Keratinocyte (primary cell): ENCODE measurements around the gene LIN52. TPM values are rescaled to one million over a fixed set of nuclear protein-coding genes. Genes with fewer than 3 reads are reported as not detected.

Experiments
- DNase-seq: peaks from one replicate; pipeline ENCODE4 v3.0.0-alpha.2; 2011; ENCODE audit warnings: low read depth, missing footprints, low spot score
- FAIRE-seq: peaks from 2 replicates; lab custom pipeline; 2011; peaks lifted over from hg19 to GRCh38; lab: Jason Lieb, UNC
- H2AFZ ChIP-seq: 2 replicates; pipeline ENCODE4 v1.6.0; 2012; ENCODE audit warnings: low read length, control low read depth, inconsistent platforms; ENCODE audit not compliant: control insufficient read depth
- H3K27ac ChIP-seq: 2 replicates; pipeline ENCODE4 v1.5.1; 2011; ENCODE audit warnings: low read length; ENCODE audit not compliant: control insufficient read depth, insufficient read depth
- H3K27me3 ChIP-seq: 3 replicates; pipeline ENCODE4 v1.6.0; 2011; ENCODE audit warnings: low read length; ENCODE audit not compliant: control insufficient read depth, insufficient read depth; ENCODE audit errors: extremely low read depth
- H3K36me3 ChIP-seq, 2 experiments: 2 replicates in 1 of 2; 3 replicates in 1 of 2; pipeline ENCODE4 v1.5.1; 2011; ENCODE audit warnings: low read length in 2 of 2, mild to moderate bottlenecking in 1 of 2; ENCODE audit not compliant: control insufficient read depth in 2 of 2, insufficient read depth in 2 of 2; ENCODE audit errors: extremely low read depth in 1 of 2
- H3K4me1 ChIP-seq: 3 replicates; pipeline ENCODE4 v1.5.1; 2011; ENCODE audit warnings: low read length; ENCODE audit not compliant: control insufficient read depth, insufficient read depth; ENCODE audit errors: extremely low read depth
- H3K4me2 ChIP-seq: 3 replicates; pipeline ENCODE4 v1.6.0; 2011; ENCODE audit warnings: low read depth, low read length; ENCODE audit not compliant: control insufficient read depth, insufficient read depth; ENCODE audit errors: extremely low read depth
- H3K4me3 ChIP-seq, 3 experiments: fragments of 200-600 bp in 1 of 3; sonication (generic) in 1 of 3; 2 replicates in 2 of 3; 3 replicates in 1 of 3; pipeline ENCODE4 v1.5.1; 2011 to 2016; ENCODE audit warnings: low read length in 3 of 3, mild to moderate bottlenecking in 3 of 3, control low read depth in 2 of 3, inconsistent platforms in 1 of 3, low read depth in 1 of 3, mixed read lengths in 1 of 3, mixed run types in 1 of 3, moderate library complexity in 1 of 3; ENCODE audit not compliant: control insufficient read depth in 2 of 3, insufficient read depth in 2 of 3; ENCODE audit errors: extremely low read depth in 1 of 3
- H3K79me2 ChIP-seq: 2 replicates; pipeline ENCODE4 v1.6.0; 2012; ENCODE audit warnings: low read length; ENCODE audit not compliant: control insufficient read depth, insufficient read depth
- H3K9ac ChIP-seq: 3 replicates; pipeline ENCODE4 v1.6.0; 2011; ENCODE audit warnings: low read length; ENCODE audit not compliant: control insufficient read depth, insufficient read depth; ENCODE audit errors: extremely low read depth
- H3K9me1 ChIP-seq: 3 replicates; pipeline ENCODE4 v1.6.0; 2011; ENCODE audit warnings: low read length; ENCODE audit not compliant: control insufficient read depth, insufficient read depth; ENCODE audit errors: extremely low read depth
- H3K9me3 ChIP-seq: 2 replicates; pipeline ENCODE4 v1.5.1; 2012; ENCODE audit warnings: low read depth, low read length; ENCODE audit not compliant: control insufficient read depth
- H4K20me1 ChIP-seq: 3 replicates; pipeline ENCODE4 v1.6.0; 2011; ENCODE audit warnings: low read length; ENCODE audit not compliant: control insufficient read depth, insufficient read depth; ENCODE audit errors: extremely low read depth
- CTCF ChIP-seq, 3 experiments: IDR thresholded peaks in 1 of 3; conservative IDR thresholded peaks in 1 of 3; optimal IDR thresholded peaks in 1 of 3; 2 replicates in 2 of 3; 3 replicates in 1 of 3; pipeline versions ENCODE3 to v1.5.1; 2011; ENCODE audit warnings: low read length in 3 of 3, mild to moderate bottlenecking in 3 of 3, moderate library complexity in 2 of 3, control low read depth in 1 of 3, inconsistent platforms in 1 of 3; ENCODE audit not compliant: insufficient read depth in 2 of 3; ENCODE audit errors: extremely low read depth in 1 of 3
- EZH2 ChIP-seq: IDR thresholded peaks from one replicate; pipeline ENCODE4 v1.6.1; 2012; ENCODE audit warnings: inconsistent platforms, mild to moderate bottlenecking, low read length, moderate library complexity
- dilution Hi-C: fragments of 300-500 bp; cut with MboI; formaldehyde crosslinking; loops from one replicate; pipeline ENCODE4 v1.7.0; 2020; ENCODE audit warnings: low sequenced_read_pairs; ENCODE audit not compliant: extremely low pct_ligation_motif_present
- polyA plus RNA-seq, 5 experiments: library from polyadenylated mRNA; depleted of rRNA in 3 of 5; stranded (reverse) in 3 of 5; stranded (forward) in 1 of 5; unstranded in 1 of 5; fragments of >200 nt; gene quantifications; 1 replicate in 1 of 5; 2 replicates in 3 of 5; 3 replicates in 1 of 5; pipeline versions ENCODE4 v1.2.1 to v1.2.3, GENCODE V29; 2011 to 2012; ENCODE audit warnings: missing spikeins in 2 of 5, low read depth in 1 of 5, low replicate concordance in 1 of 5

The LIN52 gene
- polyA plus RNA-seq, 1 donor (not counting 4 experiments of a cell fraction or from before 2014, with no cell fraction given): 6.8 TPM

- Histone ChIP-seq H2AFZ (no peak overlapping the region), H3K9me1 (no peaks in the 10 kb centered on the region), H3K27me3 (no peaks in the 10 kb centered on the region), H3K79me2 (no peaks in the 10 kb centered on the region), H3K27ac (no peak overlapping the region), H3K9ac (no peak overlapping the region), H3K36me3 (no peaks in the 10 kb centered on the region), H3K4me1 (no peaks in the 10 kb centered on the region), H3K4me3 (no peak overlapping the region), H3K9me3 (no peaks in the 10 kb centered on the region), H4K20me1 (no peaks in the 10 kb centered on the region), H3K4me2 (no peak overlapping the region)
- dilution Hi-C loops: no loop called here
- no peak for FAIRE-seq
- TF ChIP-seq EZH2: no peak
- no peak for TF ChIP-seq CTCF (optimal IDR thresholded peaks at IDR 0.05 in 1 of 3, IDR thresholded peaks at IDR 0.05 in 1 of 3, conservative IDR thresholded peaks at IDR 0.05 in 1 of 3; ENCODE audit: extremely low read depth in 1 of 3, insufficient read depth in 2 of 3, low read length in 3 of 3)
- DNase-seq: no peak
These were observed 119.7 kb downstream of the LIN52 start for GRCh38 chr14:74204491-74204890.

- no peak for TF ChIP-seq CTCF (optimal IDR thresholded peaks at IDR 0.05 in 1 of 3, IDR thresholded peaks at IDR 0.05 in 1 of 3, conservative IDR thresholded peaks at IDR 0.05 in 1 of 3; ENCODE audit: extremely low read depth in 1 of 3, insufficient read depth in 2 of 3, low read length in 3 of 3)
- no peaks in the 10 kb centered on the region for H3K9me1 ChIP-seq
These were observed 121.1 kb downstream of the LIN52 start for GRCh38 chr14:74205882-74206281.

More at GRCh38 chr14:74205882-74206281, 121.1 kb downstream of the LIN52 start:
- Histone ChIP-seq H3K4me2 (no peak overlapping the region), H3K9me3 (no peaks in the 10 kb centered on the region), H3K9ac (no peak overlapping the region), H3K27me3 (no peaks in the 10 kb centered on the region), H2AFZ (no peak overlapping the region), H3K79me2 (no peaks in the 10 kb centered on the region), H3K4me3 (no peak overlapping the region), H3K4me1 (no peaks in the 10 kb centered on the region), H3K27ac (no peak overlapping the region), H3K36me3 (no peaks in the 10 kb centered on the region), H4K20me1 (no peaks in the 10 kb centered on the region)
- FAIRE-seq (no peak), DNase-seq (no peak)
- dilution Hi-C loops: no loop called here
